NCI-H1436 (cell line): ENCODE data around the gene RPL21.
"Not testable (repeated sequence)": the region's sequence is repeated elsewhere in the genome, so short reads cannot be mapped to it uniquely, and the experiment has no call there.

ENCODE experiments used
- DNase-seq: peaks from one replicate; lab custom pipeline; 2025; lab: John Stamatoyannopoulos, UW

Gene RPL21

DNA sequence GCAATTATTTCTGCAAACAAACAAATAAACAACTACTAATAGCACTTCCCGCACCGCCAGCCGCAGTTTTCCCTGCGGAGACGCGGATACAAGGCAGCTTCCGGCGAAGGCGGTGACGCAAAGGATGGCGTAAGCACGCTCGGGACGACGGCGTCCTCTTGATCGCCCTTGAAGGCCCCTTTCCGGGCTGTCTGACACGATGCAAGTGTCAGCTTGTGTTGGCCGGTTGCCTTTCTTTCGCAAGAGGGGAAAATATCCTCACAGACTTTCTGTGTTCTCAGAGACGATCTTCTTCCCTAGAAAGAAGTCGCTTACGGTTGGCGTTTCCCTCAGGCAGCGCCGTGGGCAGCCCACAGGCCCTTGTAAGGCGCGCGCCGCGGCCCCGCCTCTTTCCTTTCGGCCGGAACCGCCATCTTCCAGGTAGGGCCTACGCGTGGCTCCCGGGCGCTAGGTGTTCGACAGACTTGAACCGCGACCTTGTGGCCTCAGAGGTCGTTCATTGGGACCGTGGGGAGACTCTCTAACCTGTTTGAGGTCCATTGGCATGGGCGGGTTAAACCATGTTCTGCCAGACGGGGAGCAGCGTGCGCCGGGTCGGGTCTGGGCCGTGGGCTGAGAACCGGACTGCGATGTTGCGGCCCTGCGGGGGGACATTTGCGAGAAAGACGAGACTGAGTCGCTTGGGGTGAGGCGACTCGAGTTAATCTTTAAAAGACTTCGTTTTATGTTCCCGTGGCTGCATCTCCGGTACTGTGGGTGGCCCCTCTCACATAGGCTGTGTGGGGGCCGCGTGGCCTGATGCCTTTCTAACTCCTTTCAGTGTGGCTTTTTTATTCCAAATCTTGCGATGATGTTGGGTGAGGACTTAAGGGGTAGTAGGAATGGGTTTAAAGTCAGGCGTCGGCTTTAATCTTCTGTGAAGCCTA lies at the start of gene RPL21:
TSS of gene RPL21 (plus strand) at position 393 of the 926 bp plus-strand sequence. CDS start 2,219 bp downstream, outside the sequence.
- peak; percentile 83 for DNase-seq

GRCh38 chr13:27201661-27202060 lies 49.7 kb upstream of the RPL21 start:
- no peak for DNase-seq

- no peak for DNase-seq
Measured at GRCh38 chr13:27203186-27203585, 48.2 kb upstream of the RPL21 start.

- DNase-seq = no peak
Measured at GRCh38 chr13:27203854-27204253, 47.5 kb upstream of the RPL21 start.

DNA sequence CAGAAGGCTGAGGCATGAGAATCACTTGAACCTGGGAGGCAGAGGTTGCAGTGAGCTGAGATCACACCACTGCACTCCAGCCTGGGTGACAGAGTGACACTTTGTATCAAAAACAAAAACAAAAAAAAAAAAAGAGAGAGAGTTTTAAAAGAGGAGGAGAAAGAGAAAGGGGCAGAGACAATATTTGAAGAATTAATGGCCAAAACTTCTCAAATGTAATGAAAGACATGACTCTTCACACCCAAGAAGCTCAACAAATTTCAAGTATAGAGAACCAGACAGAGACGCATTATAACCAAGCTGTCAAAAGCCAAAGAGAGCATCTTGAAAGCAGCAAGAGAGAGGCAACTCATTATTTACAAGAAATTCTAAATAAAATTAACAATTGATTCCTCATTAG lies 42.8 kb upstream of the RPL21 start:
- DNase-seq = no peak

GRCh38 chr13:27211271-27211670 lies 40.1 kb upstream of the RPL21 start:
- DNase-seq = no peak

GRCh38 chr13:27211771-27212364 lies 39.5 kb upstream of the RPL21 start:
- no peak for DNase-seq

GRCh38 chr13:27213386-27213785 lies 38.0 kb upstream of the RPL21 start:
- not testable (repeated sequence) for DNase-seq

GRCh38 chr13:27217791-27218190 lies 33.6 kb upstream of the RPL21 start:
- not testable (repeated sequence) for DNase-seq

- not testable (repeated sequence) for DNase-seq
Measured at GRCh38 chr13:27218861-27219260, 32.5 kb upstream of the RPL21 start.

DNA sequence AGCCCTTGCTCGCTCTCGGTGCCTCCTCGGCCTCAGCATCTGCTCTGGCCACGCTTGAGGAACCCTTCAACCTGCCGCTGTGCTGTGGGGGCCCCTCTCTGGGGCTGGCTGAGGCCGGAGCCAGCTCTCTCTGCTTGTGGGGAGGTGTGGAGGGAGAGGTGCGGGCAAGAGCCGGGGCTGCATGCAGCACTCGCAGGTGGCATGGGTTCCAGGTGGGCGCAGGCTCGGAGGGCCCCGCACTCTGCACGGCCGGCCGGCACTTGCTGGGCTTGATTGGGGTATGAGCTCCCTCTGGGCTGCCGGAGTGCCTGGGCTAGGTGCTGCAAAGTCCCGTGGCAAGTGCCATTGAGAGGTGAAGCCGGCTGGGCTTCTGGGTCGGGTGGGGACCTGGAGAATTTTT lies 31.7 kb upstream of the RPL21 start:
- DNase-seq = no peak

GRCh38 chr13:27222100-27222499 lies 29.3 kb upstream of the RPL21 start:
- DNase-seq = not testable (repeated sequence)

GRCh38 chr13:27226991-27227390 lies 24.4 kb upstream of the RPL21 start:
- DNase-seq = no peak

- no peak for DNase-seq
Measured at GRCh38 chr13:27228131-27228530, 23.2 kb upstream of the RPL21 start.

DNA sequence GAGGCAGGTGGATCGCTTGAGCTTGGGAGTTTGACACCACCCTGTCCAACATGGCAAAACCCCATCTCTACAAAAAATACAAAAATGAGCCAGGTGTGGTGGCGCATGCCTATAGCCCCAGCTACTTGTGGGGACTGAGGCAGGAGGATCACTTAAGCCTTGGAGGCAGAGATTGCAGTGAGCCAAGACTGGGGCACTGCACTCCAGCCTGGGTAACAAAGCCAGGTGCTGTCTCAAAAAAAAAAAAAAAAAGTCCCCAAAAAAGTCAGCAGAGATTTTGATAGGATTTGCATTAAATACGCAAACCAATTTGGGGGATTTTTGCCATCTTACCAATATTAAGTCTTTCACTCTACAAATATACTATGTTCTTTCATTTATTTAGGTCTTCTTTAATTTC lies 21.7 kb upstream of the RPL21 start:
- DNase-seq = no peak

DNA sequence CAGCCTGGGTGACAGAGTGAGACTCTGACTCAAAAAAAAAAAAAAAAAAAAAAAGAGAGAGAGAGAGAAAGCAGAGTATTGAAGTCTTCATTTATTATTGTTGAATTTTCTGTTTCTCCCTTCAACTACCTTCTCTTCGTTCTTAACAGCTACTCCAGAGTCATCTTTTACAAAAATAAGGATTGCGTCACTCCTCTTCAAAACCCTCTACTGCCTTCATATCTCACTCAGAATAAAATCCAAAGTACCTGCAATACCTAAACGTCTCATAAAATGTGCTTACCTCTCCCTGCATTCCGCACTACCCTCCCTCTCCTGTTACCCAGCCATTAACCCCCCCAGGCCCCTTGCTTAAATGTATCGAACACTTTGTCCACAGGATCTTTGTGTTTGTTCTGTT lies 17.4 kb upstream of the RPL21 start:
- DNase-seq = no peak

- no peak for DNase-seq
Measured at GRCh38 chr13:27236478-27236877, 14.9 kb upstream of the RPL21 start.

DNA sequence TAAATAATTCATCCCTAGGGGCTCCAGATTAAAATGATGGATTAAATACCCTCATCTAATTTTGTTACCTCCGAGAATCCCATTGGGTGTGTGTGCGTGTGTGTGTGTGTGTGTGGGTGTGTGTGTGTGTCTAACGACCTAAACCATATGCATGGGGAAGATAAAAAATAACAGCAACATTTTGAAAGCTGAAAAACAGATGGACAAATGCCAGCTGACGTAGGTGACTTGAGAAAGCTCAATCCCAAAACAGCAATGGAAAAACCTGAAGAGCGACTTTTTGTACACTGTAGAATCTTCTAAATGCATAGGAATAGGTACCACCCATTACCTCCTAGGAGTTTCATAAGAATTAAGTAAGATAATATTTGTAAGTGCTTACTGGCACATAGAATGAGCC lies 8.7 kb upstream of the RPL21 start:
- no peak for DNase-seq

- DNase-seq = no peak
Measured at GRCh38 chr13:27245610-27246009, 5.7 kb upstream of the RPL21 start.

- DNase-seq = no peak
Measured at GRCh38 chr13:27250833-27251165, 559 bp upstream of the RPL21 start.

DNA sequence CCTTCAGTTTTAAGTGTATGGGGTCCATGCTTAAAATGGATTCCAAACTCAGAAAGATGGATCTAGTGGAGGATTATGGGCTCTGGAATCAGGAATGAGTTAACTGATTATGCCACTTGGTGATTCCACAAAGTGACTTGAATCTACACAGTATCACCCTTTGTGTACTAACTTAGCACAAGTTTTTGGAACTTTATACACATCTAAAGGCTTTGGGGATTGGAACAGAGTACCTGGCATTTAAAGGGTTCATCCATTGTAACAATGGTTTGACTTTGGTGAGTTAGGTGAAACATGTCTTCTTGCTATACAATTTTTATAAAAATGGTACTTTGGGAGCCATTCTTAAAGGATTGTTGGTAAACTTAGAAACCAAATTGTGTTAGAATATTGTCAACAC lies 1.1 kb downstream of the RPL21 start:
- no peak for DNase-seq

DNA sequence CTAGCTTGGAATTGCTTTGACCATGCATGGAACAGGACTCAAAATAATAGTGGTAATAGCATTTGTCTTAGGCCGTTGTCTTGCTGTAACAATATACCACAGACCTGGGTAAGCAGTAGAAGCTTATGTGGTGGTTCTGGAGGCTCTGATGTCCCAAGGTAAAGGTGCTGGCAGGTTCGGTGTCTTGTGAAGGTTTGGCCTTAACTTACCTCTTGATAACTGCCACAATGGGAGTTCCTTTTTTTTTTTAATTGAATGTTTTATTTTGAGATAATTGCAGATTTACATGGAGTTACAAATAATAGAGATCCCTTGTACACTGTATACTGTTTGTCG lies 5.8 kb downstream of the RPL21 start:
- DNase-seq = no peak

GRCh38 chr13:27257648-27258253 lies 6.4 kb downstream of the RPL21 start:
- no peak for DNase-seq
